Fibroblast of pulmonary artery (primary cell): ENCODE data around the gene RABAC1.
A peak's percentile ranks its signal among the peaks of the same experiment; 100 is the strongest.
"Not testable (repeated sequence)": the region's sequence is repeated elsewhere in the genome, so short reads cannot be mapped to it uniquely, and the experiment has no call there.

Experiments used
- DNase-seq: peaks from one replicate; pipeline ENCODE4 v3.0.0-alpha.2; 2010; ENCODE audit warnings: low read depth
- H3K4me3 ChIP-seq: replicated peaks from 2 replicates; pipeline ENCODE4 v1.5.1; 2011; ENCODE audit warnings: low read depth, mild to moderate bottlenecking, control low read depth, low read length, moderate library complexity
- TF ChIP-seq, protein P1 (sequence below): IDR thresholded peaks from 2 replicates; pipeline ENCODE4 v1.5.1; 2011; ENCODE audit warnings: mild to moderate bottlenecking, control low read depth, low read length, inconsistent platforms; ENCODE audit errors: missing control alignments

The RABAC1 gene

DNA sequence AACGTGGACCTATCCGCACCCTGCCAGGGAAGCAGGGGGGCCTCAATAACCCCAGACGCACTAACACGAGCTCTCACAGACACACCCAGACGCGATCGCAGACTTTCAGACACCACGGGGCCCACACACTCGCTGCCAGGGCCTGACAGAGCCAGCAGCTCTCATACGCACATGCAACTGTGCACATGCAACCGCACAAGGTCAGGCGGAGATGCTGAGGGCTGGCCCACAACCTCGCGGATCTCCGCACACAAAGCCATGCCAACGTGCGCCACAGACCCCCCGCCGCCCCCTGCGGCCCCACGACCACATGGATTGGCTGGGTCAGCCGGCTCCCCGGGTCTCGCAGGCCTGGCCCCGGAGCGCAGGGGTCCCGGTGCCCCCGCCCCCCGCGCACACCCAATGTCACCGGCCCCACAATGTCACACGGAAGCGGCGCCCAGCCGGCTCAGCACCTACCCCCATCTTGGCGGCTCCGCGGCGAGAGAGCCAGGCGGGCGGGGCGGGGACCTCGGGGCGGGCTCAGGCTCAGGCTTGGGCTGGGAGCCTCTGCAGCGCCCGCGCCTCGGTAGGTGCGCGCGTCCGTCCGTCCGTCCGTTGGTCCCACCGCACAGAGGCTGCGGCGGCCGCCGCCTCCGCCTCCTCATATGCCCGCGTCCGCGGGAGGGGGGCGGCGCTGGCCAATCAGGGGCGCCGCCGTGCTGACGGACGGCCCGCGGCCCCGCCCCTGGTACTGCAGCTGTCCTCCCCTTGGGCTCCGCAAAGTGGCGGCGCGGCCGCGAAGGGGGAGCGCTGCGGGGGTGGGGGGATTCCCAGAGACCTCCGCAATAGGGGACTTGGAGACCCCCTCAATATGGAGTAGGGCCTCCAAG is 34.7 kb upstream of the RABAC1 start, which contains the start of gene ATP1A3:
Gene ATP1A3 (minus strand): TSS at position 619 of the 872 bp plus-strand sequence. CDS start 154 bp downstream, at position 465.
- peak within 1 kb of the TSS; percentile 7 for H3K4me3 ChIP-seq
- DNase-seq = peak; percentile 27
- TF ChIP-seq, protein P1, sequence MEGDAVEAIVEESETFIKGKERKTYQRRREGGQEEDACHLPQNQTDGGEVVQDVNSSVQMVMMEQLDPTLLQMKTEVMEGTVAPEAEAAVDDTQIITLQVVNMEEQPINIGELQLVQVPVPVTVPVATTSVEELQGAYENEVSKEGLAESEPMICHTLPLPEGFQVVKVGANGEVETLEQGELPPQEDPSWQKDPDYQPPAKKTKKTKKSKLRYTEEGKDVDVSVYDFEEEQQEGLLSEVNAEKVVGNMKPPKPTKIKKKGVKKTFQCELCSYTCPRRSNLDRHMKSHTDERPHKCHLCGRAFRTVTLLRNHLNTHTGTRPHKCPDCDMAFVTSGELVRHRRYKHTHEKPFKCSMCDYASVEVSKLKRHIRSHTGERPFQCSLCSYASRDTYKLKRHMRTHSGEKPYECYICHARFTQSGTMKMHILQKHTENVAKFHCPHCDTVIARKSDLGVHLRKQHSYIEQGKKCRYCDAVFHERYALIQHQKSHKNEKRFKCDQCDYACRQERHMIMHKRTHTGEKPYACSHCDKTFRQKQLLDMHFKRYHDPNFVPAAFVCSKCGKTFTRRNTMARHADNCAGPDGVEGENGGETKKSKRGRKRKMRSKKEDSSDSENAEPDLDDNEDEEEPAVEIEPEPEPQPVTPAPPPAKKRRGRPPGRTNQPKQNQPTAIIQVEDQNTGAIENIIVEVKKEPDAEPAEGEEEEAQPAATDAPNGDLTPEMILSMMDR = no peak

DNA sequence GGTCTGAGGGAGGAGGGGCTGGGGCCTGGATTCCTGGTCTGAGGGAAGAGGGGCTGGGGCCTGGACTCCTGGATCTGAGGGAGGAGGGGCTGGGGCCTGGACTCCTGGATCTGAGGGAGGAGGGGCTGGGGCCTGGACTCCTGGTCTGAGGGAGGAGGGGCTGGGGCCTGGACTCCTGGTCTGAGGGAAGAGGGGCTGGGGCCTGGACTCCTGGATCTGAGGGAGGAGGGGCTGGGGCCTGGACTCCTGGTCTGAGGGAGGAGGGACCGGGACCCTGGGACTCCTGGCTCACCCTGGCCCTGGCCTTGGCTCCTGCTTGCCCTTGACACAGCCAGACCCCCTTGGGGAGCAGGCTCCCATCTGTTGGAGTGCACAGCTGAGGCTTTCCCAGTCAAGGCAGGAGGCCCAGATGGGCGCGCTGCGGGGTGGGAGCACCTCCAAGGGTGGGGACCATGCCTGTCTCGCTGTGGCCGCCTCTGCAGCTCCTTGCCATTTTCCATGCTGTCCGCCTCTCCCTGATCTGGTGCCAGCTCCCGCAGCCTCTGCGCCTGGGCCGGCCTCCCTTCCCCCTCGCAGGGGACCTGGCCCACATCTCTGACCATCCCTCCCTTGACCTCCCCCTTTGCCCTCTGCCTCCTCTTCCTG is 32.9 kb upstream of the RABAC1 start:
- not testable (repeated sequence) for DNase-seq, H3K4me3 ChIP-seq

DNA sequence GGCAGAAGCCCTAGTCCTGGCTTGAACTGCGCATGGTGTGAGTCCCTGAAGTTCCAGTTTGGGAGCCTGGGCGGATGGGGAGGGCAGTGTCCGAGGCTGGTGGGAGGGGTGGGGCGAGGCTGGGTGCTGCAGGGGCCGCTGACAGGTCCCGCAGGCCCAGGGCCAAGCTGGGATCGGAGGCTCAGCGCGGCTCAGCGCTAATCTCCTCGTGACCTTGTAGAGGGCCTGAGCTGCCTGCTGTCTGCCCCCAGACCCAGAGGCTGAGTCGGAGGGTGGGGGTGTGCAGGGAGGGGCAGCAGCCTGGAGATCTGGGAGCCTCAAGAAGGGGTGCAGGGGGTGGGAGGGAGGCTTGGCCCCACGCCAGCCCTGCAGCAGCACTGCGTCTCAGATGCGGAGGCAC is 31.9 kb upstream of the RABAC1 start:
- TF ChIP-seq, protein P1 = no peak
- no peak overlapping the region for H3K4me3 ChIP-seq
- DNase-seq = no peak

DNA sequence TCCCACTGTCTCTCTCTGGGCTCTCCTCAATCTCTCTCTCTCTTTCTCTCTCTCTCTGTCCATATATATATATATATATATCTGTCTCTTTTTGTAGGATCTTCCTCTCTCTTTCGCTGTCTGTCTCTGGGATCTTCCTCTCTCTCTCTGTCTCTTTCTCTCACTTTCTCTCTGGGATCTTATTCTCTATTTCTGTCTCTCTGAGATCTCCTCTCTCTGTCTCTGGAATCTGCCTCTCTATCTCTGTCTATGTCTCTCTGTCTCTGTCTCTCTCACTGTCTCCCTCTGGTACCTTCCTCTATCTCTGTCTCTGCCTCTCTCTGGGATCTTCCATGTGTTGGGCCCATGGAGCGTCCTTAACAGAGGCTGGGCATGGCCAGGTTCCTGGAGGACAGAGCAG is 31.5 kb upstream of the RABAC1 start:
- DNase-seq = no peak
- TF ChIP-seq, protein P1 = no peak
- no peak overlapping the region for H3K4me3 ChIP-seq

DNA sequence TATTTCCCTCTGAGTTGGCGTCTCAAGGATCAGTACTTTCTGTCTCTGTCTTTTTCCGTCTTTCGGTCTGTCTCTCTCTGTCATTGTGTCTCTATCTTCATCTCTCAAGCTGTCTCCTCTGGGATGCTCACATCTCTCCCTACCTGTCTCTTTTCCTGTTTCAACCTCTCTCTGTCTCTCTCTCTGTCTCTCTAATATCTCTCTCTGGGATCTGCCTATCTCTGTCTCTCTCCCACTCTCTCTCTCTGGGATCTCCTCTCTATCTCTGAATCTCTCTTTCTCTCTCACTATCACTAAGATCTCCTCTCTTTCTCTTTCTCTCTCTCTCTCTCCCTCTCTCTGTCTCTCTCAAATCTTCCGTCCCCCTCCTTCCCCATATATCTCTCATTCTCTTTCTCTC is 30.9 kb upstream of the RABAC1 start:
- TF ChIP-seq, protein P1 = no peak
- no peak overlapping the region for H3K4me3 ChIP-seq
- no peak for DNase-seq

DNA sequence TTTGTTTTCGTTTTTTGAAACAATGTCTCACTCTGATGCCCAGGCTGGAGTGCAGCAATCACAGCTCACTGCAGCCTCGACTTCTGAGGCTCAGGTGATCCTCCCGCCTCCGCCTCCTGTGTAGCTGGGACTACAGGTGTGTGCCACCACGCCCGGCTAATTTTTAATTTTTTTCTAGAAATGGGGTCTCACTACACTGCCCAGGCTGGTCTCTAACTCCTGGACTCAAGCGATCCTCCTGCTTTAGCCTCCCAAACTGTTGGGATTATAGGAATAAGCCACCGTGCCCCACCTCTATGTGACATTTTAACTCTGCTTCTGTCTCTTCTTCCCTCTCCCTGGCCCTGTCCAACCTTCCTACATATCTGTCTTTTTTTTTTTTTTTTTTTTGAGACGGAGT is 29.8 kb upstream of the RABAC1 start:
- TF ChIP-seq, protein P1 = no peak
- no peak for DNase-seq
- H3K4me3 ChIP-seq = no peak overlapping the region

DNA sequence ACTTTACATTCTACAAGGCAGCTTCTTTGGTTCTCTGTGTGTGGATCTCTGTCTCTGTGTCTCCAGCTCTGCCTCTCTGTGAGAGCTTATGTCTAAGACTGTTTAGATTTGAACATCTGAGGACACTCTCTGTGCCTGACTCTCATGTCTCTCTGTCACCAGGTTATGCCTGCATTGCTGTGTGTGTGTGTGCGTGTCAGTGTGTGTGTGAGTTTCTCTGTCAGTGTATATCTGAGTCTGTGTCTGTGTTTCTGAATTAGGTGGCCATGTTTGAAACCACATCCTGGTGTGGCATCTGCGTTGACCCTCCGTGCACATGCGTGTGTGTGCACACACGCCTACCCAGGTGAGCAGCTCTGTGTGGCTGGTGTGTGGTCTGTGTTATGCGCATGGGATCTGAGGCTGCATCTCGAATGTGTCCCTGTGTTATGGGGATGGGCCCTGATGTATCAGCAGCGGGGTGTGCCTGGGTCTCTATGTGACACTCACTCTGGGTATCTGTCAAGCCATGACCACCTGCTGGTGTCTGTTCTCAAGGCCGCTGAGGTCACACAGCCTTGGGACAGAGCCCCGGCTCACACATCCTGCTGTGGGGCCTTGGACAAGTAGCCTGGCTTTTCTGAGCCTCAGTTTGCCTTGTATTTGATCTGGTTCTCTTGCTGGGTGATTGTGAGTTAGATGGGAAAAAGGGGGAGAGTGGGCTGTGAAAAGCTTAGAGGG is 28.2 kb upstream of the RABAC1 start:
- DNase-seq = no peak
- TF ChIP-seq, protein P1 = no peak
- H3K4me3 ChIP-seq = no peak overlapping the region
